Measurements from ENCODE around the gene TMEM196. TPM values are rescaled to one million over a fixed set of nuclear protein-coding genes. Genes with fewer than 3 reads are reported as not detected.

TMEM196 gene
- not detected for total RNA-seq

DNA sequence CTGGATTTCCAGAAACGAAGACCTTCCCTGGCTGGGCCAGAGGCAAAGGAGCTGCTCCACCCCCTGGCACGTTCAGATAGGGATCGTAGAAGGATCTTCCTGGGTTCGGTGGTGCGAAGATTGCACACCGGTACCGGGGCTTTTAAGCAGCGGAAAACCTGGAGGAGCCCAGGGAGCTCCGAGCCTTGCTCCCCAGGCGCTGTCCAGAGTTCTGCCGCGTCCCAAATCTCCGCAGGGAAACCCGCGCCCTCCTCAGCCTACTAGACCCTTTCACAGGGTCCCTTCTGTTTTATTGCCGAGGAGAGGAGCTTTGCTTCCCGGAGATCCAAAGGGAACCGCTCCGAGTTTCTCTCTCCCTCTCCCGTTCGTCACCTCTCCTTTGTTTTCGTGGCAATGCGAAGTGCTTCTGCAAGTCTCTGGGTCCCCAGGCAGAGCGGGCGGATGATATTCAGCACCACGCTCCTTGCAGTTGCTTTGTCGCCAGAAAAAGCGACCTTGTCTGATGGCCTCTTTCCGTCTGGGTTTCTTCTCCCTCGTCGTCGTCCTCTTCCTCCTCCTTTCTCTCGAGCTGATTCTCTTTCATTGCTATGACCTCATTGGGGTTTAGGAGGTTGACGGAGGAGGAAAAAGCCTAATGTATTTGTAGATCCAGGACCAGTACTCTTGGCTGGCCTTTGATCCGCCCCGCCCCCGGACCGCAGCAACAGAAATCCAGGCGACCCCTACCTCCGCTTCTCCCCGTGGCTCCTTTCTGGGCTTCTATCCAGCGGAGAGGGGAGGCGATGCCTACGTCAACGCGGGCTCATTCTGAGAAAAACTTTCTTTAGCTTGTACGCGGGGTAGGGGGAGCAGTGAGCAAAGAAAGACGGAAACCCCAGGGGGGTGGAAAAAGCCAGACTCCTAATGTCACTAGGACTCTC is at the start of gene TMEM196:
TMEM196 (minus strand) TSS at position 777 of the 920 bp plus-strand sequence. CDS start 921 bp downstream, outside the sequence.

DNA sequence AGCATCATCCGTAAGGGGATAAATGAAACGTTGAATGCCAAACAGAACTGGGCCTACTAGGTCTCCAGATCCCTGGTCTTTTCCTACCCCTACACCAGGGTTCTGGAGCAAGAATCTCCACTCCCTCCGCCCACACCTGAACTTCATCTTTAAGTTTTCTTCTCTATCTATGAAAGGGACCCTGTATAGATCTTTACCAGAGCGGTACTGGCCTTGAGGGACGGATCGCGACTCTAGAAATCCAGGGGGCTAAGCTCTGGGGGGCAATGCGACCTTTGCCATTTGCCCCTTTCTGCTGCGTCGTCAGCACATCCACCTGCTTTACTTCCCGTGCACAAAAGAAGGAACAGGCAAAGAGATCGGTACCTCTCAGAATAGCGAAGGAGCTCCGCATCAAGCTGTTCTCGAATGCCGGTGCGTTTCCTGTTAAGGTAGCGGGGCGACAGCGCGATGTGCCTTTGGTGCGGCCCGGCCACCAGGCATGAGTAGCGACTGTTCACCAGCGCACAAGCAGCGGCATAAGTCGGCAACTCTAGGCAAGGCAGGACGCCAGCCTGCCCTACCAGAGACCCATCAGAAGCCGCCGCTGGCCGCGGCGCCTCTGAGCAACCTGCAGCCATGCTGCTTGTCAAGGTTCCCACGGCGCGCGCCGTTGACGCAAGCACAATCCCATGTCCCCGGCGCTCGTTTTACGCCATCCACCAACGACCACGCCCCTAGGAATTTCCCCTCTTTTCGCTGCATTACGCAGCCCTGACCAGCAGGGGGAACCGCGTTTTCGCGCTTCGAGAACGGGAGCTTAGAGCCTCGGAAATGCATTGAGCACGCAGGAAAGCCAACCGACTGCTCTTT is 64.8 kb downstream of the TMEM196 start, which contains the start of gene POLR1F:
POLR1F (minus strand) TSS at position 641 of the 852 bp plus-strand sequence; CDS start at position 620, 21 bp downstream.

Small RNA genes within 50 kb of the gene (small RNA-seq; reads per million reads assigned to genes)
- 0.43 to 1.3 reads per million in 2 donors for gene MIR3146

Other genes with a start within 250 kb of the TMEM196 start
- gene POLR1F, start 64.6 kb downstream of the TMEM196 start, total RNA-seq: 10 to 100 TPM; 11.0 to 23.6 TPM

All from melanocyte of skin (primary cell).